WERI-Rb-1 (cell line): Measurements from ENCODE around the gene DACT1.

Source experiments
- DNase-seq: peaks from one replicate; pipeline ENCODE4 v3.0.0-alpha.2; 2020
- H3K27ac ChIP-seq: fragments of 250-450 bp; sonication (Bioruptor Pico); 2 replicates; pipeline ENCODE4 v1.5.1; 2020; ENCODE audit warnings: mild to moderate bottlenecking, moderate library complexity
- H3K27me3 ChIP-seq: fragments of 250-450 bp; sonication (Bioruptor Pico); 2 replicates; pipeline ENCODE4 v1.5.1; 2021; ENCODE audit warnings: mild to moderate bottlenecking, low read depth, moderate library complexity; ENCODE audit not compliant: insufficient read depth, severe bottlenecking
- H3K36me3 ChIP-seq: fragments of 250-450 bp; sonication (Bioruptor Pico); 2 replicates; pipeline ENCODE4 v1.5.1; 2020; ENCODE audit warnings: mild to moderate bottlenecking, moderate library complexity
- H3K4me3 ChIP-seq: 2 replicates; pipeline ENCODE4 v1.5.1; 2011; ENCODE audit warnings: low read depth, mild to moderate bottlenecking, control low read depth, low read length
- H3K9me3 ChIP-seq: fragments of 250-450 bp; sonication (Bioruptor Pico); 2 replicates; pipeline ENCODE4 v1.5.1; 2021; ENCODE audit warnings: mild to moderate bottlenecking, moderate library complexity; ENCODE audit not compliant: severe bottlenecking
- CTCF ChIP-seq: IDR thresholded peaks from 2 replicates; pipeline ENCODE4 v1.5.1; 2011; ENCODE audit warnings: low read depth, mild to moderate bottlenecking, control low read depth, inconsistent platforms, low read length

DACT1 gene

GRCh38 chr14:58639198-58639565 is 1.4 kb downstream of the DACT1 start:
- Histone ChIP-seq H3K27ac (no peak overlapping the region), H3K4me3 (peak overlapping the region; percentile 49)
- no peak for DNase-seq

GRCh38 chr14:58639842-58640484 is 2.2 kb downstream of the DACT1 start:
- peak; percentile 70 for TF ChIP-seq CTCF
- H3K36me3 ChIP-seq, result no peaks in the 10 kb centered on the region
- H3K27me3 ChIP-seq, result no peaks in the 10 kb centered on the region
- no peak overlapping the region for H3K27ac ChIP-seq
- no peak overlapping the region for H3K4me3 ChIP-seq
- H3K9me3 ChIP-seq, result no peaks in the 10 kb centered on the region
- DNase-seq, result peak; percentile 58

More at GRCh38 chr14:58639198-58639565, 1.4 kb downstream of the DACT1 start:
- no peaks in the 10 kb centered on the region for H3K9me3 ChIP-seq
- no peaks in the 10 kb centered on the region for H3K27me3 ChIP-seq
- TF ChIP-seq CTCF, result no peak
- no peaks in the 10 kb centered on the region for H3K36me3 ChIP-seq

GRCh38 chr14:58640959-58641358 is 3.2 kb downstream of the DACT1 start:
- H3K36me3 ChIP-seq, result no peaks in the 10 kb centered on the region
- no peak for DNase-seq
- no peak for TF ChIP-seq CTCF
- no peak overlapping the region for H3K4me3 ChIP-seq
- H3K27ac ChIP-seq, result no peak overlapping the region
- H3K9me3 ChIP-seq, result no peaks in the 10 kb centered on the region
- H3K27me3 ChIP-seq, result no peaks in the 10 kb centered on the region

DNA sequence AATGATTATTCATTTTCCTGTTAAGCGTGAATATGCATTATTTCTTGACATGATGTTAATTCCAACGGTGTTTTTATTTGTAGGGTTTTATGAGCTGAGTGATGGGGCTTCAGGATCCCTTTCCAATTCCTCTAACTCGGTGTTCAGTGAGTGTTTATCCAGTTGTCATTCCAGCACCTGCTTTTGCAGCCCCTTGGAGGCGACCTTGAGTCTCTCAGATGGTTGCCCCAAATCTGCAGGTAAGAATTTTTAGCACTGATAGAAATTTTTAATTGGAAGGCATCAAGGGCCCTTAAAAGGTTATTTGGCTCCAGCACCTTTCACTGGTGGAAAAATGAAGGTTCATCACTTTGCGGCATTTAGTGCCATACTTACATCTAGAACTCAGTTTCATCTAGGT is 3.7 kb downstream of the DACT1 start:
- H3K27me3 ChIP-seq, result no peaks in the 10 kb centered on the region
- H3K9me3 ChIP-seq, result no peaks in the 10 kb centered on the region
- H3K4me3 ChIP-seq, result no peak overlapping the region
- no peak for DNase-seq
- H3K36me3 ChIP-seq, result no peaks in the 10 kb centered on the region
- TF ChIP-seq CTCF, result peak; percentile 44; the same call in 1 of the 2 replicates
- H3K27ac ChIP-seq, result no peak overlapping the region

DNA sequence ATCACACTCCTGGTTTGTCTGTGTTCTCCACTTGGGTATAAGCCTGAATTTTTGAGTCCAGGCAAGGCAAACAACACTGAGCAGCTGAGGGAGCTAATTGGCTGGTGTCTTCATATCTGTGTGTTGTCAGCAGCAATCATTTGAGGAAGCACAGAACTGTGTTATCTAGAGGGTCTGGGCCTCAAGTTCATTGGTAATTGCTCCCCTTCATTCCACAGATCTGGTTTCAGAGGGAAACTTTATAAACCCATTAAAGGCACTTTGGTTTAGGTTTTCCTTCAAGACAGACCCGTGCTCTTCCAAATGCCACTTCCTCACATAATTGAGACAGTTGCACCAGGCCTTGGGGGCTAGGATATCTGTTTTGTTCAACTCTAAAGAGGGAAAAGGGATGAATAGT is 5.6 kb downstream of the DACT1 start:
- Histone ChIP-seq H3K27ac (no peak overlapping the region), H3K9me3 (no peaks in the 10 kb centered on the region), H3K4me3 (no peak overlapping the region), H3K27me3 (no peaks in the 10 kb centered on the region), H3K36me3 (no peaks in the 10 kb centered on the region)
- DNase-seq, result no peak
- TF ChIP-seq CTCF, result no peak

DNA sequence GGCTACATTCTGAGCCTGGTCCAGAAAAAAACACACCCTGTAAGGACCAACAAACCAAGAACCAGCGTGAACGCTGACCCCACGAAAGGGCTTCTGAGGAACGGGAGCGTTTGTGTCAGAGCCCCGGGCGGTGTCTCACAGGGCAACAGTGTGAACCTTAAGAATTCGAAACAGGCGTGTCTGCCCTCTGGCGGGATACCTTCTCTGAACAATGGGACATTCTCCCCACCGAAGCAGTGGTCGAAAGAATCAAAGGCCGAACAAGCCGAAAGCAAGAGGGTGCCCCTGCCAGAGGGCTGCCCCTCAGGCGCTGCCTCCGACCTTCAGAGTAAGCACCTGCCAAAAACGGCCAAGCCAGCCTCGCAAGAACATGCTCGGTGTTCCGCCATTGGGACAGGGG is 7.9 kb downstream of the DACT1 start:
- no peaks in the 10 kb centered on the region for H3K27me3 ChIP-seq
- no peak for DNase-seq
- no peak for TF ChIP-seq CTCF
- H3K36me3 ChIP-seq, result no peaks in the 10 kb centered on the region
- no peak overlapping the region for H3K4me3 ChIP-seq
- no peaks in the 10 kb centered on the region for H3K9me3 ChIP-seq
- no peak overlapping the region for H3K27ac ChIP-seq
